ENCODE data around the gene CNTFR.

CNTFR gene

DNA sequence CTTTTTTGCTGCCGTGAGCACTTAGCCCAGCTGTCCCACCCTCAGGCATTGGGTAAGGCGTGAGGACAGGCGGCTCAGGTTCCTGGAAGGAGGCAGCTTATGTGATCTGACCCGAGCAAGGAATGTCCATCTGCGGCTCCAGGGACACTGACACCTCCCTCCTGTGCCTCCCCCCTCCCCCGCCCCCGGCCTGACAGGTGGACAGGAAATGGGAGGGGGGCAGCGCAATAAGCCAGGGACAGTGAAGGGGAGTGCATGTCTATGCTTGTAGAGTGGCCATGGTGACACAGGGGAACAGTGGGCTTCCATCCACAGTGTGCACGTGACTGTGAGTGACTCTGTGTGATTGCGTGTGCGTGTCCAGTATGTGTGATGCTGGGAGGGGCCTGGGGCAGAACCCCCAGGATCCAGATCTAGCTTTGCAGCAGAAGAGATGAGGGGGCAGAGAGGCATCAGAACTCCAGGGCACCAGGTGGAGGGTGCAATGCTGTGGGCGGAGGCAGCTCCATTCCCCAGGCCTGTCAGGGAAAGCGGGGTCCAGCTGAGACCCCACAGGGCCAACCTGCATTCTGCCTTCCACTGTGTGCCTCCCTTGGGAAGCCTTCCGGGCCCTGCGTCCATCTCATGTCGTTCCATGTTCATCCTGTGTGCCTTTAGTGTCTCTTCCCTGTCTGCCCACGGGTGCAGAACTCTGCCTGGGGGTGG lies 30.5 kb downstream of the CNTFR start:
- no peak overlapping the region for H3K27ac ChIP-seq
- DNase-seq (ENCODE audit: low read depth, low spot score): no peak

DNA sequence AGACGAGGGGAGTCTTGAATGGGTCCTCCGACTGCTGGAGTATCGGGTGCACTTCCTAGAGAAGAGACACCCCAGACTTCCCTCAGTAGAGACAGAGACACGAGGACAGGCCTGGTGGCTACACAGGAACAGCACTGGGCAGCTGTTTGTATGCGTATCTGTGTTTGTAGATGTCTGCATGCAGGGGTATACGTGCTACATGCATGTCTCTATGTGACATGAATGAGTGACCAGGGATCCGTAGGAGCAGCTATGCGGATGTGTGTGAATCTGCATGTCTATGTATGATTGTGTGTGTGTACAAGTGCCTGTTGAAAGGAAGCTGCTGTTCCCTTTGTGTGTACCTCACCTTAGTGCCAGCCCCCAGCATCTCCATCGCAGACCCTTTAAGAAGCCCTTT lies 31.2 kb downstream of the CNTFR start:
- DNase-seq (ENCODE audit: low read depth, low spot score): no peak
- H3K27ac ChIP-seq: no peak overlapping the region

DNA sequence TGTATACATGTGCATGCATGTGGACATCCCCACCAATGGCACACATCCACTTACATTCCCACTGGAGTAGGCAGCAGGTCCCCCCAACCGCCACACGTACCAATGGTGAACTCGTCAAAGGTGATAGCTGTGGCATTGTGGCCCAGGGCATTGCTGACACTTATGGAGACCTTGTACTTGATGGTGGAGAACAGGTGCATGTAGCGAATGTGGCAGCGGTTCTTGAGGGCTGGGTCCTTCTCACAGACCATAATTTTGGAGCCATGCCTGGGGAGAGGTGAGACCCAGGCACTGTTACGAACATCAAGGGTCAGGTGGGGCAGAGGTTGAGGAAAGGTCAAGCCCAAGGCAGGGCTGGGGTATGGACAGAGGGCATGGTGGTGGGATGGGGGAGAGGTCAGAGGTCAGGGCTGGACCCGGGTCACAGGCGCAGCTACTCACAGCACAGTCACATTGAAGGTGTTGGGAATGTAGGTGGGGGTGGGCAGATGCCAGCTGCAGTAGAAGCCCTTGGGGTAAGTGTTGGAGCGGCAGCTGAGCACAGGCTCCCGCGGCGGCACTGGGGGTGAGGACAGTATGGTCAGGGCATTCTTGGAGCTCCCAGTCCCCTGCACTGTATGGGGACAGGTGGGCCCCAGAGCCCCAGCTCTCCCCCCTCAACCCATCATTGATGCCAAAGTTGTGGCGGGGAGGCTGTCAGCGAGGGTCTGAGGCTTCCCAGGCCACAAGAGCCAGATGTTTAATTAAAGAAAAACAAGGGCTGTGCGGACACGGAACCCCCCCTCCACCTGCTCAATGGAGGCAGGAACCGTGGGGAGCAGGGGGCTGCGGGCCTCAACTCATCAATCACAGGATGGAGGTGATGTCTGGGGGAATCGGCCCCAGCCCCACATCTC lies 31.9 kb downstream of the CNTFR start:
- no peak overlapping the region for H3K27ac ChIP-seq
- DNase-seq (ENCODE audit: low read depth, low spot score): no peak

DNA sequence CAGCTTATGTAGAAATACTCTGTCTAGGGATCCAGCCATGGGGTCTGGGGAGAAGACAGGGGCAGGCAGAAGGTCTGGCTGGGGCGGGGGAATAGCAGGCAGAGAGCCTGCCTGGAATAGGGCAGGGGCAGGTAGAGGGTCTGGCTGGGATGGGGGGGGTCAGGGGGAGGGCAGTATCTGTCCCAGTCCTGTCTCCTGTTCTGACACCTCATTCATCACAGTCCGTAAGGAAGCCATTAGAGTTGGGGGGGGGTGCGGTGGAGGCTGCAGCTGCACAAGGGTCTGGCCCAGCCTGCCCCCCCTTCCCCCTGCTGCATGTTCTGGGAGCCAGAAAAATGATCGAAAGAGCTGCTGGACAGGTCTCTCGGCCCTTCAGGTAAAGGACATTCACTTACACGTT lies 32.6 kb downstream of the CNTFR start:
- H3K27ac ChIP-seq: no peak overlapping the region
- DNase-seq (ENCODE audit: low read depth, low spot score): no peak

DNA sequence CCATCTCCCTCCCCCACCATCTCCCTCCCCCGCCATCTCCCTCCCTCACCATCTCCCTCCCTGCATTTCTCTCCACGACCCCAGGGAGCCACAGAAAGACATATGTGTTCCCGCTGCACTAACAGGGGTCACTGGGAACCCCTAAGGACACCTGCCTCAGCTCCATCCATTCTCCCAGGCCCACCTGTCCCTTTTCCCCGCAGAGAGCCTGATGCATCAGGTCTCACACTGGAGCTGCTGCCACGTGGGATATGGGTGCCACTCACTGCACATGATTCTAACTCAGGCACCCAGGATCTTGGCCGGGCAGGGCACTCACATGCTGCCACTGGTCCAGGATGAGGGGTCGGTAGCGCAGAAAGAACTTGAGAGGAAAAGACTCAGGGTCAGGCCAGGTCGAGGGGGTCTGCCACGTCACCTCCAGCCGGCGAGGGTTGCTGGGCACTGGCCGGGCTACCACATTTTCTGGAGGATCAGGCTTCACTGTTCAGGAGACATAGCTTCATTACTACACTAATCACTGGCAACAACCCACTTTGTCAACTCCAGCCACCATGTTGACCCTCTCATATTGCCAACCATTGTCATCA lies 33.5 kb downstream of the CNTFR start:
- no peak overlapping the region for H3K27ac ChIP-seq

DNA sequence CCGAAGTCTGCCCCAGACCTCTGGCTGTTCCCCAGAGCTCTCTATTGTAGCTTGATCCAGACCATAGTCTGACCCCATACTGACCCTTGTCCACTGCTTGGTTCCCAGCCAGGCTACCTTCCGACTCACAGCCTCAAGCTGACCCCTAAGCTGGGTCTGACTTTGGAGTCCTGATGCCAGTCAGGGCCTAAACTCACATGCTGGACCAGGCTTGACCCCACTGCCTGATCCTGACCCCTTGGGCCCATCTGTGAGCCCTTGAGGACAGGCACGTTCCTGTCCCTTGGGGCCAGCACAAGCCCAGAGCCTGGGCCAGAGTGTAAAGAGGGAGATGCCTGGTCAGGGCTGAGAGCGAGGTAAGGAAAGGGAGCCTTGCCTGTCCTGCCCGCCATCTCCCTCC lies 34.0 kb downstream of the CNTFR start:
- no peak overlapping the region for H3K27ac ChIP-seq
- no peak for DNase-seq (ENCODE audit: low read depth, low spot score)

More for the DNA sequence above, 33.5 kb downstream of the CNTFR start:
- no peak for DNase-seq (ENCODE audit: low read depth, low spot score)

DNA sequence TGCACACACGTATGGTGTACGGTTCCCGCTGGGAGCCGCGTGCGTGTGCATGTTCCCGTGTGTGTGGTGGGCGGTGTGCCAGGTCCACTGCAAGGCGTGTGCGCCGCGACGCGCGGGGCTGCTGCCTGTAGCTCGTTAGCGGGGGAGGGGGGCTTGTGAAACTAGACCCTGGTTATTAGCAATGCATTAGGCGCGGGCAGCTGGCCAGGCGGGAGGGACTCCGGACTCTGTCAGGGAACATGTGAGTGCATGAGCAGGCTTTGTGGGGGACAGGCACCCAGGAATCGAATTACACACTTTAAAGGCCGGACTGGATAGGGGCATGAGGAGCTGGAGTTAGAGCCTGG lies 34.5 kb downstream of the CNTFR start:
- no peak for DNase-seq (ENCODE audit: low read depth, low spot score)
- no peak overlapping the region for H3K27ac ChIP-seq

DNA sequence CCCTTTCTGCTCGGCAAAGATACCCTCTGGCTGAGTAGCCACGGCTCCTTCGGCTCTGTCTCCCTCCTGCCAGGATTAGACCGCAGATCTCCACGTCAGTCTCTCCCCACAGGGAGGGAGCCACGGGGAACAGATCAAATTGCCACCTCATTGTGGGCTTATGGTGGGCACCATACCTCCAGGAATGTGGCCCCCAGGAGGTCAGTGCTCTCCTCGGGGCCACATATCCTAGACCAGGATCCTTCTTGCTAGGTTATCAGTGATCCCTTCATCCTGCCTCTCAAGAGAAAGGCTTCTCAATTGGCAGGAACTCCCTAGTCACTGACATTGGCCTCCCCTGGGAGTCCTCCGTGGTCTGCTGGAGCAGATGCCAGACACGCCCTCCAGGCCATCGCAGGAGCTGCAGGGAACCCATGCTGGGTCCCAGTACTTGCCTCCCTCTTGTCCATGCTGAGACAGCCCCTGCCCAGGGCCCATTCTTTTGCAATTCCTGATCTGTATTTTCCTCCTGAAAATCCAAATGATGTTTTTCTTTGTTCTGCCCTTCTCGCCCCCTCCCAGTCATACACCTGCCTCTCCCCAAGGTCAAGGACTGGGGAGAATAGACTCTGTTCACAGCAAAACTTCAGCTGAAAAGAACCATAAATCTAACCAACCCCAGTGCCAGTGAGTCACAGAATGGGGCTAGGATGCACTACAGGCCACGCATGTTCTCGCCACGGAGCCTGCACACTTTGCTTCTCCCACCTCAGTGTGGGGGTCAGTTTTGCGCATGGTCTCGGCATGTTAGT lies 35.1 kb downstream of the CNTFR start:
- no peak for DNase-seq (ENCODE audit: low read depth, low spot score)
- no peak overlapping the region for H3K27ac ChIP-seq

DNA sequence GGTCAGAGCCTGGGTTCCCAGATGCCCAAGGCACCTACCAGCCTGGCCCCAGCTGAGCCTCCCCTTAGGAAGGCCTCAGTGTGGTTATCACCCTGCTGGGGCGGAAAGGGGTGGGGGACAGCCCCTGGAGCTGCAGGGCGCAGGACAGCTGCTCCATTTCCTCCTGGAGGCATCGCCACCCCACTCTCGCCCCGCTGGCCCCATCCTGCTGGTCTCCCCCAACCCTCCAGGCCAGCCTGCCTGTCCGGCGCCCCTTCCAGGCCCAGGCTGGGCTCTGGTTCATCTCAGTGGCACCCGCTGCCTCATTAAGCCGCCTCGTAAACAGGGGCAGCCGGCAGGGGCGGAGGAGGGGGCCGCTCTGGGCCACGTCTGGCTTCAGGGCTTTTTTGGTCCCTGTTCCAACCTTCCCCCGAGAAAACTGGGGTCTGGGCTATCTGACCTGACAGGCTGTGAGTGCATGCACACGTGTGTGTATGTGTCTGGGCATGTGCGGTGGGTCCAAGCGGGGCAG lies 36.0 kb downstream of the CNTFR start:
- no peak overlapping the region for H3K27ac ChIP-seq
- DNase-seq (ENCODE audit: low read depth, low spot score): no peak

DNA sequence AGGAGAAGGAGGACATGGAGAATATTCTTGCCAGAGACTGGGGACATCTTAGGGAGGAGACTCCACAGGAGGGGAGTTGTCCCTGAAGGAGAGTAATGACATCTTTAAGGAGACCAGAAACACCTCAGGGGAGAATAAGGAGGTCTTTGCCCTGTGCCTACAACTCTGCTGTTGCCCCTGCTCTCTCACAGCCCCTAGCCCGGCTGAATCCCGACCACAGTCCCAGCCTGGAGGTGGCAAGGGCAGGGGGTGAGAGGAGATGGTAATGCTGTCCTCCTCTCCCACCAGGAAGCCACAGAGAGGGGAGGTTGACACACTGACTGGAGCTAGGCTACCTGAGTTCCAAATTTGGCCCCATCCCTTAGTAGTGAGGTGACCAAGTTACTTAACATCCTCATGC lies 36.5 kb downstream of the CNTFR start:
- no peak for DNase-seq (ENCODE audit: low read depth, low spot score)
- H3K27ac ChIP-seq: no peak overlapping the region

DNA sequence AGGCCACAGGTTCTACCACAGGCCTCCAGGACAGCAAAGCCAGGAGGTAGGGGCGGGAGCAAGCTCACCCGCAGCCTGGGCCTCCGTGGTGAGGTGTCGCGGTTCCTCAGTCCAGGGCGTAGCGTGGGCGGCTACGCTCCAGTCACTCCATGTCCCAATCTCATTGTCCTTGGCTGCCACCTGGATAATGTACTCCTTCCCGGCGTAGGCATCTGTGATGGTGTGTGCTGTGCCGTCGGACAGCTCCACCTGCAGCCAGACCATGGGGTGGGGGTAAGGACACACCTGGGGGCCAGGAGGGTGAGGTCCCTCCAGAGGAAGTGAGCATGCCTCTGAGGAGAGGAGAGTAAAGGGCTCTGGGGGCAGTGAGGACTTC lies 36.9 kb downstream of the CNTFR start:
- no peak overlapping the region for H3K27ac ChIP-seq
- no peak for DNase-seq (ENCODE audit: low read depth, low spot score)

DNA sequence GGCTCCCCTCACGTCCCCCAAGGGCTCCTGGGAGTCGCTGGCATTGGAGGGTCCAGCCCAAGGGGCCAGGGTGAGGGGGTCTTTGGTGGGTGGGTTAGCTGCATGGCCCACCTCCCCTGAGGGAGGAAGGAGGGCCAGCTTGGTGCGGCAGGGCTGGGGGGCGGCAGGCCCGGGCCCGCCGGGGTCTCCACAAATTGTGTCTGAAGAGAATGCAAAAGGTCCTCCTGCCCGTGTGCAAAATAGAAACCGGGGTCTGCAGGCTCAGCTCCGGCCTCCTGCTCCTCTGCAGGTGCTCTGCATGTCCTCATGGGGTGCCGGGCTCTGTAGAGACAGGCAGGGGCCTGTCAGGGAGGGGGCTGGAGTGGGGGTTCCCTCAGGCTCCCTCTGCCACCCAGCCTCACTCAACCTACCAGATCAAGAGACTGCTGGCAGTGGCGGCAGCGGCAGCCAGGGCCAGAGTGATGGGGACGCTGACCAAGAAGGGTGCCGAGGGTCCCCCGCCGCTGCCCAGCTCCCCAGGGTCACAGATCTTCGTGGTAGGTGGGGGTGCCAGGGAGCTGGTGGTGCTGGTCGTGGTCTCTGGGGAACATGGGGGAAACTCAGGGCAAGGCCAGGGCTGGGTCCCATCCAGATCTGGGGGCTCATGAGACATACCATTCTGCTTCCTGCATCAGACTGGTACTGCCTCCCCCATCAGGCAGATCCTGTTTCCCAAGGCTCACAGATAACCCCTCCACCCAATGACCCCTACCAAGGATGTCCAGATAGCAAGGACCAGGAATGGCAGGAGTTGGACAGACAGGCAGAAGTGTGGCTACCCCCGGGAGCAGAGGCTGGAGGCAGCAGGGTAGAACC lies 37.5 kb downstream of the CNTFR start:
- H3K27ac ChIP-seq: no peak overlapping the region
- no peak for DNase-seq (ENCODE audit: low read depth, low spot score)

DNA sequence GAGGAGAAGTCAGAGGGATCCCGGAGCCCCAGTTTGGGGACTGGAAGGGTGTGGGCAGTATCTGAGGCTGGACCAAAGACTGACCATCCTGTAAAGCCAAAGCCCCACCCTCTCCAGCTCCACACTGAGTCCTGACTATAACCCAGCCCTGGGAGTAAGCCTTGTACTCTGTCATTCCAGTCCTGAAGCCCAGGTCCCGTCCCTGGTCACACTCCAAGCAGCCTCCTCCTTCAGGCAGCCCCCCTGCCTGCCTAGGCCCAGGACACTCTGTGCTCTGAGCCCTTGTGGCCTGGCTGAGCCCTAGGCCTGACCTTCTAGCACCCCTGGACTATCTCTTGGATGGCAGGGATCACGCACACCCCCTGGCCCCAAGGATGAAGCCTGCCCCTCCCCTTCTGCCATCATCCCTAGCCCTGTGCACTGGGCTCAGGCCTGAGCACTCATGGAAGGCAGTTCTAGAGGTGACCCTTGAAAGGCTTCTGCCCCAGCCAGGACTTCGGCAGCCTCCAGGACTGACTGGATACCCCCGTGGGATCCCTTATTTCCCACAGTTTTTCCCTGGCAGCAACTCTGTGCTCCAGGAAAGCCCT lies 38.7 kb downstream of the CNTFR start:
- no peak for DNase-seq (ENCODE audit: low read depth, low spot score)
- H3K27ac ChIP-seq: no peak overlapping the region

DNA sequence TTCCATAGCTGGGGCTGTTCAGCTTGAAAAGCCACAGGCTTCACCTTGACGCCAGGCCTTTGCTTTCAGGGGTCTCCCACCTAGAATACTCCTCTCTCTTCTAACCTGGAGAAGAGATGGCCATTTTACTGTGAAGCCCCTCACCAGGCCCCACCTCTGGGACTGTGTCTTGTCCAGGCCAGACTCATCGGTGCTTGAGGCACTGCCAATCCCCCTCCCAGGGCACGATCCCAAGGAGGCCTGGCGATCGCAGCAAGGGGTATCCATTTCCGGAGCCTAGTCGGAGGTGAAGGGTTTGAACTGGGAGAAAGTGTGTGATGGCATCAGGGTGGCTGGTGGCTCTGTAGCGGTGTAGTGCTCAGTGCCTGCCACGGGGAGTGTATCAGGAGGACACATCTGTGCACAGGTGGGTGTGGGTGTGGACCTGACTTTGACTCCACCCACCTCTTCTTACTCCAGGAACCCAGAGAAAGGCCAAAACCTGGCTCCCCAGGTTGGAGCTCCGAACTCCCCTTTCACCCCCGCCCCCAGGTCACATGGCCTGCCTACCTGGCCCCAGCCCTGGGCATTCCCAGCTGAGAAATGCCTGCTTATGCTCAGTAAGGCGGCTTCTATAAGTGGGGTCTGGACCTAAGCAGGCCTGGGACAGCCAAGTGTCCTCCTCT lies 39.4 kb downstream of the CNTFR start:
- DNase-seq (ENCODE audit: low read depth, low spot score): no peak
- H3K27ac ChIP-seq: no peak overlapping the region

DNA sequence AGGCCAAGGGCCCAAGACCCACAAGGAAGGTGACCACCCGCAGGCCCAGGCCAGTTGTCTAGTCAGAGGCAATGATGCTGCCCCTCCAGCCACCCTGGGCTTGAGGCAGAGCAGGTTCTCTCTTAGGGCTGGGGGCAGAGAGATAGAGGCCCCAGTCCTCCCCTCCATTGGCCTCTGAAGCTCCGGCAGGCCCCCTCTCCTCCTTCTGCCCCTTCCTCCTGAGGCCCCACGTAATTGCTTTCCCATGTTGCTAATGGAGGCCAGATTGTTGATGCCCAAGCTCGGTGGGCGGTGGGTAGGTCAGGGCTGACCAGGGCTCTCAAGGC lies 40.2 kb downstream of the CNTFR start:
- DNase-seq (ENCODE audit: low read depth, low spot score): no peak
- no peak overlapping the region for H3K27ac ChIP-seq

DNA sequence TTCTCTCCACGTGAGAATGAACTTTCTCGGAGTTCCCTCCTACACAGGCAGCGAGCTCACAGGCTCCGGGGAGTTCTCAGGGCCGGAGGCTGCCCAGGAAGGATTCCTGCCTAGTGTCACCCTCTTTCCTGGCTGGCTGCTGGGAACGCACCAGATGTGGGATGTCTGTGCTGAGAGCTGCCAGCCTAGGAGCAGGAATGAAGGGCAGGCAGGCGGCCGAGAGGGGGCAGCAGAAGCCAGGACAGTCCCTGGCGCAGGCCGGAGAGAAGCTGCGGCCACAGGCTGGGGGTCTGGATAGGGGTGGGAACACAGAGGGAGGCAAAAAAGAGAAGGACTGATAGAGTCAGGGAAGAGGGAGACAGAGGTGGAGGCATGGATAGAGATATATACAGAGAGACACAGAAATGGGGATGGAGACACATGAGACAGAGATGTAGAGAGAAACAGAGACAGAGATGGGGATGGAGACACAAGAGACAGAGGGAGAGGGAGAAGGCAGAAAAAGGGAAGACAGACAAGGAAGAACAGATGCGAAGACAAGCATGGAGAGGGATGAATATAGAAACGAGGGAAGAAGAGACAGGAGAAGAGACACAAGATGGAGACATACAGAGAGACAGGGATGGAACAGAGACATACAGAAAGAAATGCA lies 41.4 kb downstream of the CNTFR start:
- no peak overlapping the region for H3K27ac ChIP-seq
- DNase-seq (ENCODE audit: low read depth, low spot score): no peak

DNA sequence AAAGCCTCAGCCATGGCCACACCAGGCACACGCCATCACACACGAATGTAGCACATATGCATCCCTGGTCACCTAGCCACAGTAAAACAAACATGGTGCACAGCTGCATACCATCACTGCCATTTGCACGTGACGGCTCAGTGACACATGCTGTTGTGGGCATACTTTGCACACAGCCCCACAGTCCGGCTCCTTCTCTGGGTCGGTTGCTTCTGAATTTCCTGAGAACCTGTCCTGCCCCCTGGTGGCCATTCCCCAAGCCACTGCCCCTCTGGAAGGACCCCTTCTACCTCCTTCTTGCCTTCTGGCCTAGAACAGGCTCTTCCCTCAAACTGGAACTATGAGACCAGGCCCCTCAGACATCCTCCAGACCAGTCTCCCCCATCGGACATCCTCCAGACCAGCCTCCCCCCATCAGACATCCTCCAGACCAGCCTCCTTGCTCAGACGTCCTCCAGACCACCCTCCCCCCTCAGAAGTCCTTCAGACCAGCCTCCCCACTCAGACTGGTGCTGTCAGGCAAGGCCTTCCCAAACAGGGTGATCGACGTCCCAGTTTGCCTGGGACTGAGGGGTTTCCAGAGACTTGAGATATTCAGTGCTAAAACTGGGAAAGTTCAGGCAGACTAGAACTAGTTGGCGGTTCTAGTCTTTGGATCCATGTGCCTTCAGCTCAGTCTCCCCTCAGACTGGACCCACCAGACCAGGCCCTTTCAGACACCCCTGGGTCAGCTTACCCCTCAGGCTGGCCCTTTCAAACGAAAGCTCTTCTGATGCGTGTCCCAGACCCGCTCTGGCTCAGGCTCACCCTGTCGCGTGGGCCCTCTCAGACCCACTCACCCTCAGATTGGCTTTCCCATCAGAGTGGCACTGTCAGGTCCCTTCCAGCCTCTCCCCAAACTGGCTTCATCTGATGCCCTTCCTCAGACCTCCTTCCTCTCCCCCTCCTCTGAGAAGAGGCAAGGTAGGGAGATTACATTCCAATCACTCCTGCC lies 42.4 kb downstream of the CNTFR start:
- peak; percentile 27 for DNase-seq (ENCODE audit: low read depth, low spot score)
- H3K27ac ChIP-seq: no peak overlapping the region

Data from epithelial cell of prostate (primary cell).